ENCODE data around the gene STARD6. TPM values are rescaled to one million over a fixed set of nuclear protein-coding genes. Genes with fewer than 3 reads are reported as not detected.

Gene STARD6, protein sequence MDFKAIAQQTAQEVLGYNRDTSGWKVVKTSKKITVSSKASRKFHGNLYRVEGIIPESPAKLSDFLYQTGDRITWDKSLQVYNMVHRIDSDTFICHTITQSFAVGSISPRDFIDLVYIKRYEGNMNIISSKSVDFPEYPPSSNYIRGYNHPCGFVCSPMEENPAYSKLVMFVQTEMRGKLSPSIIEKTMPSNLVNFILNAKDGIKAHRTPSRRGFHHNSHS
- total RNA-seq (not detected), polyA plus RNA-seq (not detected)

DNA sequence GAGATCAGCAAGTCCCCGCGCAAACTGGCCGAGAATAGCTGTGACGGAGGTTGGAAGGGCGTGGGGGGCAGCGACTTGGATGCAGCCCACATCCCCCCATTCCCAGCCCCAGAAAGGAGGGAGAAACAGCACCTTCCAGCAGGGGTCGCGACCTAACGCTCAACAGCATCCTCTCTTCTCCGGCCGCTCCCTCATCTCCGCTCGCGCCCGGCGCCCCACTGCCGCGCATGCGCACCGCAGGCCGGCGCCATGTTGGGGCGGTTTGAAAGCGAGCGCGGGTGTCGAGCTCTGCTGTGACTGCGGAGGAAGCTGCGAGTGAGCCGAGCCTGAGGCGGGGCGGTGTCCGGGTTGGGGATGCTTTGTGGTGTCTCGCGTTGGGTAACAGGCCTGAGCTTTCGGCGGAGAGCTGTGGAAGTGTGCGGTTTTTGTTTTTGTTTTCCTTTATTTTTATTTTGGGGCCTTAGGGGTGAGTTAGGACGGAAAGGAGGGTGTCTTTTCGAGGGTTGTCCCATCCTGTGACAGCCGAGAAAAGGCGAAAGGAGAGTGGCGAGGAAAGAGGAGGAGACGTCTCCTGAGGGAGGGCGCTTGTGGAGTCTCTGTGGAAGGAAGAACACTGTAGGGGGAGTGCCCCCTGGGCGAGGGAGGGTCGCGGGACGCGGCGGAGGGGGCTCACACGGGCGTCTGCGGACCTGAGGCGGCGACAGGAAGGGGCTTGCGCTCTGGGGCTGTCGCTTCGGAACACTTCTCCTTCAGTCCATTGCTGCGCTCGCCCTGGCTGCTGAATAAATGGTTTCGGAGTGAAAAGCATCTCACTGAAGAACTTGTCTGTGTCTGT, at the start of gene STARD6, which contains the start of gene C18orf54:
Gene STARD6, minus strand, starts transcription at position 199 of the 835 bp plus-strand sequence. CDS start 3,285 bp downstream, outside the sequence.
Gene C18orf54, plus strand, starts transcription at position 247 of the 835 bp plus-strand sequence. CDS start 2,667 bp downstream, outside the sequence.
- WGBS, 2 donors: 0% methylated on average over 62 of the region's 62 CpGs
- Histone ChIP-seq H3K27me3 (no peaks in the 10 kb centered on the region), H3K36me3 (peaks cover 0 to 6% (median 0%) of the 10 kb centered on the region in 4 donors), H3K4me3 (peak within 1 kb of the TSS; percentile 58 to 88 (median 68)), H3K27ac (peak within 1 kb of the TSS; percentile 31 to 71 (median 65)), H3K9me3 (no peaks in the 10 kb centered on the region), H3K4me1 (peaks cover 0 to 10% (median 6%) of the 10 kb centered on the region in 4 donors)
- TF ChIP-seq POLR2AphosphoS5 (IDR thresholded peaks at IDR 0.05): peak in 1 of 4 donors; percentile 77
- no peak for TF ChIP-seq EP300 (IDR thresholded peaks at IDR 0.05)
- DNase-seq: peak; percentile 92
- intact Hi-C loops (cut with DNase I): loop anchor here (5.0 kb wide), 1 partner anchor 91 kb away; the partner anchor contains the start of gene POLI

DNA sequence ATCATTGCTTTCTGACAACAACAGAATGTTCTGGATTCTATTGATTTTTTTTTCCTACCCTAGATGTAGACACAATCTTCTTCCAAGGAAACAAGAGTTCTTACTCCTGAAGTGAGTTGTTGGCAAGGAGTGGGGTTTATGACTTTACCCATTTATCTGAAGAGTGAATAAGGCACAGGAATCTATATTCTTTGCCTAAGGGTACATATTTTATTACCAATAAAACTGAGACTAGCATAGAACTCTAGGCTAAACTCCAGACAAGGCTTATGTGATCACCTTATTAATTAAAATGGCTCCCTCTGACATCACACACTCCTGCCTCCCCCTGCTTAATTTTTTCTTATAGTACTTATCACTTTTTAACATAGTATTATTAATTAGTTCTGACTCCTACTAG, 47.6 kb upstream of the STARD6 start:
- Histone ChIP-seq H3K4me3 (no peak overlapping the region), H3K9me3 (no peaks in the 10 kb centered on the region), H3K36me3 (no peaks in the 10 kb centered on the region), H3K27me3 (no peaks in the 10 kb centered on the region), H3K4me1 (no peaks in the 10 kb centered on the region), H3K27ac (no peak overlapping the region)
- TF ChIP-seq, protein P1, sequence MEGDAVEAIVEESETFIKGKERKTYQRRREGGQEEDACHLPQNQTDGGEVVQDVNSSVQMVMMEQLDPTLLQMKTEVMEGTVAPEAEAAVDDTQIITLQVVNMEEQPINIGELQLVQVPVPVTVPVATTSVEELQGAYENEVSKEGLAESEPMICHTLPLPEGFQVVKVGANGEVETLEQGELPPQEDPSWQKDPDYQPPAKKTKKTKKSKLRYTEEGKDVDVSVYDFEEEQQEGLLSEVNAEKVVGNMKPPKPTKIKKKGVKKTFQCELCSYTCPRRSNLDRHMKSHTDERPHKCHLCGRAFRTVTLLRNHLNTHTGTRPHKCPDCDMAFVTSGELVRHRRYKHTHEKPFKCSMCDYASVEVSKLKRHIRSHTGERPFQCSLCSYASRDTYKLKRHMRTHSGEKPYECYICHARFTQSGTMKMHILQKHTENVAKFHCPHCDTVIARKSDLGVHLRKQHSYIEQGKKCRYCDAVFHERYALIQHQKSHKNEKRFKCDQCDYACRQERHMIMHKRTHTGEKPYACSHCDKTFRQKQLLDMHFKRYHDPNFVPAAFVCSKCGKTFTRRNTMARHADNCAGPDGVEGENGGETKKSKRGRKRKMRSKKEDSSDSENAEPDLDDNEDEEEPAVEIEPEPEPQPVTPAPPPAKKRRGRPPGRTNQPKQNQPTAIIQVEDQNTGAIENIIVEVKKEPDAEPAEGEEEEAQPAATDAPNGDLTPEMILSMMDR (IDR thresholded peaks at IDR 0.05): no peak
- TF ChIP-seq POLR2A (IDR thresholded peaks at IDR 0.05): no peak
- no peak for TF ChIP-seq POLR2AphosphoS5 (IDR thresholded peaks at IDR 0.05)
- no peak for TF ChIP-seq EP300 (IDR thresholded peaks at IDR 0.05)
- intact Hi-C loops (cut with DNase I): no loop called here
- DNase-seq: no peak

DNA sequence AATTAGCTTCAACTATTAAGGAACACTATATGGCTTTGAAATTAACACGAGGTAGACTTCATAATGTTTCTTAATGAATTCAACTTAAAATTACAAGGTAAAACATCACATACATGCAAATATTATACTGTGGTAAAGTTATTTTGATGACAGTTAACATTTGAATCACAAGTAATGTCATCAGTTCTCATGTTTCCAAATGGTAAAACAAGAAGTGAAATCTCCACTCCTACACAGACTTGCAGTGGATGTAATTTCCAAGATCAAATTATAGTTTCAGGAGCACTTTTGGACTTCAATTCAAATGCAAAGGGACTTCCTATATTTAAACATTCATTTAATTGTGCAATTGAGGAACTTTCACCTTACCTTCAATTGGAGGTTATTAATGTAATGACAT, 39.1 kb upstream of the STARD6 start:
- Histone ChIP-seq H3K27me3 (no peaks in the 10 kb centered on the region), H3K9me3 (no peaks in the 10 kb centered on the region), H3K36me3 (no peaks in the 10 kb centered on the region), H3K4me1 (peaks cover 0 to 3% (median 0%) of the 10 kb centered on the region in 4 donors), H3K27ac (no peak overlapping the region), H3K4me3 (no peak overlapping the region)
- 82 to 90% methylated on average over 1 of the region's 1 CpG for WGBS, 2 donors
- no peak for DNase-seq
- no peak for TF ChIP-seq POLR2AphosphoS5 (IDR thresholded peaks at IDR 0.05)
- TF ChIP-seq, protein P1 (IDR thresholded peaks at IDR 0.05): no peak
- TF ChIP-seq POLR2A (IDR thresholded peaks at IDR 0.05): no peak
- TF ChIP-seq EP300 (IDR thresholded peaks at IDR 0.05): no peak
- intact Hi-C loops (cut with DNase I): no loop called here

DNA sequence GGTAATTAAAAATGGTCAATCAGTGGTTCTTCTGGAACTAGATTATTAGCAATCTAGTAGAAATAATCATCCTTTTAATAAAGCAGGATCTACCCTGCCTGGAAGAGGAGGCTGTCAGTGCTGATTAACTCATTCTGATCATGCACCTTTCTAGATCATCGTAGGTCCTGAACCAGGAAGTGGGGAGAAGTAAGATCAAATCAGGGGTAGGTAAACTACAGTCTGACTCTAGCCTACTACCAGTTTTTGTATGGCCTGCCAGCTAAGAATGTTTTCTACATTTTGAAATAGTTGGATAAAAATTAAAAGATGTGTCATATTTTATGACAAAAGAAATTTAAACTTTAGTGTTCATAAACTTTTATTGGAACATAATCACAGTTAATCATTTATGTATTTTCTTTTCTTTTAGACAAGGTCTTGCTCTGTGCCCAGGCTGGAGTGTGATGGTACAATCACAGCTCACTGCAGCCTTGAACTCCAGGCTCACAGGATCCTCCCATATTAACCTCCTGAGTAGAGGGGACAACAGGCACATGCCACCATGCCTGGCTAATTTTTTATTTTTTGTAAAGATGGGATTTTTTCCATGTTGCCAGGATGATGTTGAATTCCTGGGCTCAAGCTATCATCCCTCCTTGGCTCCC, 36.1 kb upstream of the STARD6 start:
- 11 to 48% methylated on average over 1 of the region's 1 CpG for WGBS, 2 donors
- no peaks in the 10 kb centered on the region for H3K27me3 ChIP-seq
- H3K9me3 ChIP-seq: no peaks in the 10 kb centered on the region
- no peaks in the 10 kb centered on the region for H3K36me3 ChIP-seq
- H3K4me1 ChIP-seq: peaks cover 0 to 3% (median 0%) of the 10 kb centered on the region in 4 donors
- no peak overlapping the region for H3K27ac ChIP-seq
- no peak for DNase-seq
- intact Hi-C loops (cut with DNase I): no loop called here
- H3K4me3 ChIP-seq: no peak overlapping the region
- TF ChIP-seq POLR2AphosphoS5 (IDR thresholded peaks at IDR 0.05) (no peak), EP300 (IDR thresholded peaks at IDR 0.05) (no peak), POLR2A (IDR thresholded peaks at IDR 0.05) (no peak)
- TF ChIP-seq, protein P1 (IDR thresholded peaks at IDR 0.05): no peak

All from sigmoid colon (tissue), 7 donors.